ENCODE results near the gene GUCY2F.

The GUCY2F gene

DNA sequence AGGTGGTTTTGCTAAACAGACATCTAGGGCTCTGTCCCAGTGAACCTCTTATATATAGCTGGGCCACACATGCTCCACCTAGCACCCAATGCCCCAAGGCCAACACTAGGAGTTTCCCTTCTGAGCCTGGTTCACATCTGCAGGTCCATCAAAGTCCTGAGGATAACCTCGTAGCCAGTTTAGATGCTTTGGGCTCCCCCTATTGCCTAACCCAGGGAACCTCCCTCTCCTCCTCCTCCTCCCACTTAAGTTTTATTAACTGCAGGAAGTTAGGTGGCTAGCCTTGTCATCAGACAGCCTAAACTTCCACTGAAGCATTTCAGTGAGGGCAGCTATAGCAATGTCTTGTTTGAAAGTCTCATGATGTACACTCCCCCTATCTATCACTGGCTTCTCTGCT lies 88.0 kb downstream of the GUCY2F start:
- Histone ChIP-seq H3K27ac (no peak overlapping the region), H3K27me3 (no peaks in the 10 kb centered on the region), H3K4me1 (ENCODE audit: control insufficient read depth in 1 of 2, insufficient read depth in 1 of 2, low read depth in 1 of 2, low read length in 1 of 2) (no peaks in the 10 kb centered on the region), H3K36me3 (no peaks in the 10 kb centered on the region), H3K9me3 (no peaks in the 10 kb centered on the region), H3K4me3 (ENCODE audit: low read depth in 1 of 2, low read length in 1 of 2) (no peak overlapping the region)
- TF ChIP-seq, protein P1, sequence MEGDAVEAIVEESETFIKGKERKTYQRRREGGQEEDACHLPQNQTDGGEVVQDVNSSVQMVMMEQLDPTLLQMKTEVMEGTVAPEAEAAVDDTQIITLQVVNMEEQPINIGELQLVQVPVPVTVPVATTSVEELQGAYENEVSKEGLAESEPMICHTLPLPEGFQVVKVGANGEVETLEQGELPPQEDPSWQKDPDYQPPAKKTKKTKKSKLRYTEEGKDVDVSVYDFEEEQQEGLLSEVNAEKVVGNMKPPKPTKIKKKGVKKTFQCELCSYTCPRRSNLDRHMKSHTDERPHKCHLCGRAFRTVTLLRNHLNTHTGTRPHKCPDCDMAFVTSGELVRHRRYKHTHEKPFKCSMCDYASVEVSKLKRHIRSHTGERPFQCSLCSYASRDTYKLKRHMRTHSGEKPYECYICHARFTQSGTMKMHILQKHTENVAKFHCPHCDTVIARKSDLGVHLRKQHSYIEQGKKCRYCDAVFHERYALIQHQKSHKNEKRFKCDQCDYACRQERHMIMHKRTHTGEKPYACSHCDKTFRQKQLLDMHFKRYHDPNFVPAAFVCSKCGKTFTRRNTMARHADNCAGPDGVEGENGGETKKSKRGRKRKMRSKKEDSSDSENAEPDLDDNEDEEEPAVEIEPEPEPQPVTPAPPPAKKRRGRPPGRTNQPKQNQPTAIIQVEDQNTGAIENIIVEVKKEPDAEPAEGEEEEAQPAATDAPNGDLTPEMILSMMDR (IDR thresholded peaks at IDR 0.05): no peak

DNA sequence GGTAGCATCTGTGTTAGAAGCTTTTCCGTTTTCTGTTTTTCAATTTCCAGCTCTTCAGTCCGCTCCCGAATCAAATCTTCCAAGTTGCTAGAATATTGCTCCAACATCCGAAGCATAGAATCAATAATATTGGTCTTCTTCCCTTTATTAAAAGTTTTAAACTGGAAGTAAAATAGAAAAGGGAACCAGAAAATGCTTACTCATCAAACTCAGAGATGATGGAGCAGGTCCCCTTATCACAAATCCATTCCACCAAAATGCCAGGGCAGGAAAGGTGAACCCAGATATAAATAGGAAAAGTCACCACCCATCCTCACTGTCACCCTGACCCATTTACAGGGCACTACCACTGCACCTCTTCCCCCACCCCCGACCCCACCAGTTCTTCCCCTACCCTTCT lies 89.0 kb downstream of the GUCY2F start:
- Histone ChIP-seq H3K9me3 (no peaks in the 10 kb centered on the region), H3K27me3 (no peaks in the 10 kb centered on the region), H3K4me1 (ENCODE audit: control insufficient read depth in 1 of 2, insufficient read depth in 1 of 2, low read depth in 1 of 2, low read length in 1 of 2) (no peaks in the 10 kb centered on the region), H3K4me3 (ENCODE audit: low read depth in 1 of 2, low read length in 1 of 2) (no peak overlapping the region), H3K36me3 (no peaks in the 10 kb centered on the region), H3K27ac (no peak overlapping the region)
- TF ChIP-seq, protein P1 (IDR thresholded peaks at IDR 0.05): no peak

DNA sequence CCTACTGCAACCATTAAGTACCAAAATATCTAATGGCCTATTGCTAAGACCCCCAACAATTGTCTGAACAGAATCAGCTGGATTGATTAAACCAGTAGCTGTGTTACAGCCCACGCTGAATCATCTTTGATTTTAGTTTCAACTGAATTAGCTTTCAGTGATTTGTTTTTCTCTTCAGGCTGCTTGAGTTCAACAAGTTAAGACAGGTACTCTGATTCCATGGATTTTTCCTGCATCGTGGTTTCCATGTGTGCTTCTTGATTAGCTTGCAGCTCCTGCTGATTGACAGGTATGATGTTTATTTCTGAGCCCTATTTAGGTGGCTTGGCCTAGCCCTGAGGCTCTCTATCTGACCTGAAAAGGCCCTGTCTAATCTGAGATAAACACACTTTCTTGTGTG lies 91.3 kb downstream of the GUCY2F start:
- no peaks in the 10 kb centered on the region for H3K4me1 ChIP-seq (ENCODE audit: control insufficient read depth in 1 of 2, insufficient read depth in 1 of 2, low read depth in 1 of 2, low read length in 1 of 2)
- no peaks in the 10 kb centered on the region for H3K36me3 ChIP-seq
- H3K9me3 ChIP-seq: no peaks in the 10 kb centered on the region
- H3K4me3 ChIP-seq (ENCODE audit: low read depth in 1 of 2, low read length in 1 of 2): no peak overlapping the region
- H3K27me3 ChIP-seq: no peaks in the 10 kb centered on the region
- TF ChIP-seq, protein P1 (IDR thresholded peaks at IDR 0.05): no peak
- no peak overlapping the region for H3K27ac ChIP-seq

DNA sequence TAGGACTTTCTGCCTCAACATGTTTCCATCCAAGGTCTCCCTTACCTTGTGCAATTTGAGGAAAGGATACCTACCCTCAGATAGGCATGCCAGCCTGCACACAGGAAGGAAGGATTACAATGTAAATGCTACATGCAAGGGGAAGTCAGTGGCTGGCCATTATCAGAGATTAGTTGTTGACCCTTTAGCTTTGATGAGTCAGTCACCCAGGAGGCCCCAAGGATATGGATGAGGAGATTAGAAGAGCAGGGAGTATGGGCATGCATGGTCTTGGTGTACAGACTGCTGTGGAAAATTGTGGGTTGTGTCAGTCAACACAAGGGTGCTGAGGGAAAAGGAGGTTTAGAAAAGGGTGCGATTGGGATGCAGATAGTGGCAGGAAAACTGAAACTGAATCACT lies 92.0 kb downstream of the GUCY2F start:
- no peaks in the 10 kb centered on the region for H3K4me1 ChIP-seq (ENCODE audit: control insufficient read depth in 1 of 2, insufficient read depth in 1 of 2, low read depth in 1 of 2, low read length in 1 of 2)
- no peak overlapping the region for H3K27ac ChIP-seq
- H3K4me3 ChIP-seq (ENCODE audit: low read depth in 1 of 2, low read length in 1 of 2): no peak overlapping the region
- H3K36me3 ChIP-seq: no peaks in the 10 kb centered on the region
- no peaks in the 10 kb centered on the region for H3K27me3 ChIP-seq
- no peaks in the 10 kb centered on the region for H3K9me3 ChIP-seq
- TF ChIP-seq, protein P1 (IDR thresholded peaks at IDR 0.05): no peak

DNA sequence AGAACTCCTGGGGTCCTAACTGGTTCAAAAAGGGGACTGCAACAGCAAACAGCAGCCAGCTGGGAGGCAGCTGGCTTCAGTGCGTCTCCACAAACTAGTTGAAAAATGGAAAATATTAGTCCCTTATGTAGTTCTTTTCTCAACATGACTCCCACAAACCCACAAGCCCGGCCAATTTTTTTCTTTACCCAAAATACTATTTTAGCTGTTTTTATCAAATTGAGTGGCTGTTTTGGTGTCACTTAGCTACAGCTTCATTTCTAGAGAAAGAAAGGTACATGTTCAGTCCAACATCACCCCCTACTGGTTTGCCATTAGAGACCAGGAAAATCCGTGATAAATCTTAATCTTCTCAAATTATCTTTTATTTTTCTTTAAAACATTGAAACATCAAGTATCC lies 97.2 kb downstream of the GUCY2F start:
- TF ChIP-seq, protein P1 (IDR thresholded peaks at IDR 0.05): no peak
- no peaks in the 10 kb centered on the region for H3K27me3 ChIP-seq

DNA sequence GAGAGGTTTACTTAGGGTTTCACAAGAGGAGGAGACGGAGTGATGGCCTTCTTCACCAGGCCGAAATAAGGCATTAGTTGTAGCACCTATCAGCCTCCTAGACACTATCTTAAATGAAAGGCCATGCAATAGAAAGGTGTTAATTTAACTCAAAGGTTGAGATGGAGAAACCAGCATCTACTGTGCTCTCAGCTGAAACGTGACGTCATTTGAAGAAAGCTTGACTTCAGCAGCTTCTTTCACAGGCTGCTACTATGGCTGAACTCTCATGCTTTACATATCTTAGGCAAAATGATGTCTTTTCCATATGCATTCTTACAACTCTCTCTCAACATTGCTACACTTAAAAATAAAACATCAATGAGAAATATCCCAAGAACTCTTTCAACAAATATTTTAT lies 99.6 kb downstream of the GUCY2F start:
- Histone ChIP-seq H3K36me3 (no peaks in the 10 kb centered on the region), H3K27me3 (no peaks in the 10 kb centered on the region)

More for the DNA sequence above, 97.2 kb downstream of the GUCY2F start:
- no peaks in the 10 kb centered on the region for H3K4me1 ChIP-seq (ENCODE audit: control insufficient read depth in 1 of 2, insufficient read depth in 1 of 2, low read depth in 1 of 2, low read length in 1 of 2)
- no peaks in the 10 kb centered on the region for H3K9me3 ChIP-seq
- H3K4me3 ChIP-seq (ENCODE audit: low read depth in 1 of 2, low read length in 1 of 2): no peak overlapping the region
- H3K36me3 ChIP-seq: no peaks in the 10 kb centered on the region
- H3K27ac ChIP-seq: no peak overlapping the region

More for the DNA sequence above, 99.6 kb downstream of the GUCY2F start:
- no peaks in the 10 kb centered on the region for H3K4me1 ChIP-seq (ENCODE audit: control insufficient read depth in 1 of 2, insufficient read depth in 1 of 2, low read depth in 1 of 2, low read length in 1 of 2)
- no peak overlapping the region for H3K4me3 ChIP-seq (ENCODE audit: low read depth in 1 of 2, low read length in 1 of 2)
- no peak overlapping the region for H3K27ac ChIP-seq
- TF ChIP-seq, protein P1 (IDR thresholded peaks at IDR 0.05): no peak
- H3K9me3 ChIP-seq: no peaks in the 10 kb centered on the region
